HT-29 (cell line): ENCODE results near the gene SCN3A. TPM values are rescaled to one million over a fixed set of nuclear protein-coding genes. Genes with fewer than 3 reads are reported as not detected.

Experiments used
- DNase-seq: peaks from one replicate; pipeline ENCODE4 v3.0.0-alpha.2; 2015; ENCODE audit warnings: low spot score
- total RNA-seq: library from RNA; depleted of rRNA; stranded (reverse); fragments of >200 nt; shearing (Covaris generic); gene quantifications from 2 replicates; pipeline ENCODE4 v1.2.3, GENCODE V29; 2014; rRNA removed

The SCN3A gene
- 0.03 TPM in 1 of 2 replicates, not detected in the other for total RNA-seq

- peak; percentile 53 for DNase-seq
These were observed at the start of gene SCN3A for GRCh38 chr2:165203689-165204559. TSS of gene SCN3A (minus strand) at chr2:165204050. CDS start at chr2:165176394, 27,656 bp downstream.

DNA sequence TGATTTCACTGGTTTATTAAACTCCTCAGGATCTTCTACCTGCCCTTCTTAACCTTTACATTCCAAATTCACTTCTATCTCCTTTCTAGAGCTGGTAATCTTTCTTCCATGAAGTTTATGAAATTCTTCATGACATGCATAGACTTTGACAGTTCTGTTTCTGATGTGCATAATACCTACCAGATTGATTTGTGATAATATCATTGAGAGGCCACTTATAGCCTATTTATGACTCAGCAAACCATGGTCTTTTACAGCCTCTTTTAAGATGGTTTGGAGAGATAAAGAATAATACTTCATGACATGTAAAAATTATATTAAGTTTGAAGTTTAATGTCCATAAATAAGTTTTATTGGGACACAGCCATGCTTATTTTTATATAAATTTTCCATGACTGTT, 49.3 kb upstream of the SCN3A start:
- DNase-seq: peak; percentile 7

- peak; percentile 26 for DNase-seq
These were observed 47.5 kb upstream of the SCN3A start for GRCh38 chr2:165251366-165251765.

GRCh38 chr2:165248238-165248637, 44.4 kb upstream of the SCN3A start:
- no peak for DNase-seq

- no peak for DNase-seq
These were observed 41.4 kb upstream of the SCN3A start for GRCh38 chr2:165245081-165245793.

GRCh38 chr2:165240916-165241315, 37.1 kb upstream of the SCN3A start:
- DNase-seq: no peak

- DNase-seq: no peak
These were observed 36.1 kb upstream of the SCN3A start for GRCh38 chr2:165239856-165240515.

GRCh38 chr2:165239230-165239629, 35.4 kb upstream of the SCN3A start, which contains the start of gene SCN2A:
TSS of gene SCN2A (plus strand) at chr2:165239414. CDS start at chr2:165295824, 56,410 bp downstream.
- peak; percentile 77 for DNase-seq

DNA sequence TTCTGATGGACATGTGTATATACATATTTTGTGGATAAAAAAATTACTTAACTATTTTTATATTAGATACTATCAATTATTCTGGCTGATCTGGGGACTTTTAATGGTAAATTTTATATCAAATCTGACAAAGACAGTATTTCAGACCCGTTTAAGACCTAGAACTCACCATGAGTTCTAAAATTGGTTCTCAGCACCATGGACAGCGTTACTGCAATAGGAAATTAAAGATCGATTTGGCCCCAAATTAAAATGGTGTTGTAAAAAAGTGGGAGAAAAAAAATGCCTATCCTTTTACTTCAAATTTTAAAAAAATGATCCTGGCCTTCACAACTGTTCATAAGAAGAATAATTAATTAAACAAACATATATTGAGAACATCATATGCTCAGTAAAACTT, 34.4 kb upstream of the SCN3A start:
- peak; percentile 32 for DNase-seq

GRCh38 chr2:165237056-165237455, 33.2 kb upstream of the SCN3A start:
- DNase-seq: no peak

DNA sequence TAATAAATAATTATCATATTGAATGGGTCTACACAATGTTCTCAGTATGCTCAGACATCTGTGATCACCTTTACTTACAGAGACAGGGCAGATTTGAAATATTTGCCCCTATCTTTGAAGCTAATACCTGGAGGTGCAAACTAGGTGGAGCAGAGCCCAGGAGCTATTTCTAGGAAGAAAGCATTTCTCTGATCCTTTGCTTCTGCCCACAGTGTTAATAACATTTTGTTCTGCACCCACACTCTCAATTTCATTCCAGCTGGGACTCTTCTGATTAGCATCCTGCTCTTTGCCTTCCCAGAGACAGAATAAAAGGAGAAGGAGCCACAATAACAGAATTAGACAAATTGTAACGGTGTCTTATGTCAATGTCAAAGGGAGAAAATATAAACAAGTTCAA, 23.7 kb upstream of the SCN3A start:
- DNase-seq: no peak

- DNase-seq: no peak
These were observed 21.1 kb upstream of the SCN3A start for GRCh38 chr2:165224941-165225340.

DNA sequence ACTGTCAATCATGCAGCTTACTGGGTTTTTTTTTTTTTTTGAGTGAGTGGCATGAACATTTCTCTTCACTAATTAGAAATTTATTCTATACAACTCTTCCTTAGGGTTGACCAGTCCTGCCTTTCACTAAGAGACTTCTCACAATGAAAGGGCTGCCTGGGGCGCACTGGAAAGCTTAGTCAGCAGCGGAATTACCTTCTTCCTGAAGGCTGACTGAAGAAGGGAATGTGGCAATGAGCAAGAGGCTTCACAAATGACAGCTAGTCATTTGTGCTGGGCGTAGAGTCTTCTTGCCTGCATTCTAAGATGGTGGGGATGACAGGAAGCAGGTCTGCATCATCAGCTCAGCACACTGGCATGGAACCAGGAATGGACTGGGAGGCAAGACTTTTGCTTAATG, 15.6 kb upstream of the SCN3A start:
- no peak for DNase-seq

DNA sequence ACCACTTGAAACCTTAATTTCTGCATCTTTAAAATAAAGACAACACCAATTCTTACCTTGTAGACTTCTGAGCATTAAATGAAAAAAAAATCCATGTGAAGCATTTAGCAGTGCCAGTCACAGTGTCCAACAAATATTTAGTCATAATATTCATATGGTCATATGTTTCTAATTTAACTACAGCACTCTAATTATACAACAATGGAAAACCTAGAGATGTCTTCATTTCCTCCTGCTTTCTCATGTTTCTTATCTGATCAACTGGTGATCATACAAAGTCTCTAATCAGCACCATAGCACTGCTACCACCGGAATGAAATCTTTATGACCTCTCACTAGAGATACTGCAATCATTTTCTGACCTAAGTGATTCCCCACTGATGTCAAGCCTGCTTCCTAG, 10.2 kb upstream of the SCN3A start:
- DNase-seq: no peak

GRCh38 chr2:165208094-165208493, 4.2 kb upstream of the SCN3A start:
- DNase-seq: no peak

DNA sequence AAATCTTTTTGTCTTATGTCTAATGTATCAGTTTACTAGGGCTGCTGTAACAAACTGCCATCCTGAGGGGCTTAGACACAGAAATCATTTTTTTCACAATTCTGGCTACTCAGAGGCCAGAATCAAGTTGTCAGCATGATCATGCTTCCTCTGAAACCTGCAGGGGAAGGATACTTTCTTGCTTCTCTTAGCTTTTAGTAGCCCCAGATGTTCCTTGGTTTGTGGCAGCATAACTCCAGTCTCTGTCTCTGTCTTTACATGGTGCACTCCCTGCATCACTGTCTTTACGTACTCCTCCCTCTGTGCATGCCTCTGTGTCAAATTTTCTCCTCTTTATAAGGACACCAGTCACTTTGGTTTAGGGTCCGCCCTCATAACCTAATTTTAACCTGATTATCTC, 2.0 kb upstream of the SCN3A start:
- DNase-seq: no peak

DNA sequence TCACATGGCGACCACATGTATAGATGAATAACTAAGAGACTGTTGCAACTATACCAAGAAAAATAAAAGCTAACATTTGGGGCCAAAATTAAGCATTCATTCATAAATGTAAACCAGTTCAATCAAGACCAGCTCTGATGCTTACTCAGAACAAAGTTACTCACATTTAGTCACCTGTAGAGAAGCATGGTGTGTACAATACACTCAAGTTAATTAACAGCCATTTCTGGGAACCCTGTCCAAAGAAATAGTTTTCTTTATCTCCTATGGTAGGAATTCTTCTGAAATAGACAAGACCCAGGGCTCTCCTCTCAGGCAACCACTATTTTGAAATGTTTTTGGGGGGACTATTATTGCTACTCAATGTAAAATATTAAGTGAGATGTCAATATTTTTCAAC, 1.6 kb downstream of the SCN3A start:
- DNase-seq: no peak

GRCh38 chr2:165198181-165198580, 5.7 kb downstream of the SCN3A start:
- DNase-seq: no peak

- no peak for DNase-seq
These were observed 6.5 kb downstream of the SCN3A start for GRCh38 chr2:165197346-165197745.

DNA sequence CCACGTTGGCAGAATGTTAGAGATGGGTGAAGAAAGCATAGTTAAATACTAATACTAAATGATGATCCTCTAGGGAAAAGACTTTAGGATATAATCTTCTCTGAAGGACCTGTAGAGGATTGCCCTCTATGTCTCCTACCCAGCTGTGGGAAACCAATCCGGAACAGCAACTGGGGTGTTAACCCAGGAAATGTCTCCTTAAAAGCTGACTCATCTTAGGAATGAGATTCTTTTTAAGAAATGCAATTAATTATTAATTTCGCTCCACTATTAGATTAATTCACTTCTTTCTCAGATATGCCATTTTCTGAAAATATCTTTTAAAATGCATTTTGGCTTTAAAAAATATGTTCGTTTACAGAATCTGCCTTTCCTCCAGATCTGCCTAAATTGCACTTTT, 7.4 kb downstream of the SCN3A start:
- no peak for DNase-seq

DNA sequence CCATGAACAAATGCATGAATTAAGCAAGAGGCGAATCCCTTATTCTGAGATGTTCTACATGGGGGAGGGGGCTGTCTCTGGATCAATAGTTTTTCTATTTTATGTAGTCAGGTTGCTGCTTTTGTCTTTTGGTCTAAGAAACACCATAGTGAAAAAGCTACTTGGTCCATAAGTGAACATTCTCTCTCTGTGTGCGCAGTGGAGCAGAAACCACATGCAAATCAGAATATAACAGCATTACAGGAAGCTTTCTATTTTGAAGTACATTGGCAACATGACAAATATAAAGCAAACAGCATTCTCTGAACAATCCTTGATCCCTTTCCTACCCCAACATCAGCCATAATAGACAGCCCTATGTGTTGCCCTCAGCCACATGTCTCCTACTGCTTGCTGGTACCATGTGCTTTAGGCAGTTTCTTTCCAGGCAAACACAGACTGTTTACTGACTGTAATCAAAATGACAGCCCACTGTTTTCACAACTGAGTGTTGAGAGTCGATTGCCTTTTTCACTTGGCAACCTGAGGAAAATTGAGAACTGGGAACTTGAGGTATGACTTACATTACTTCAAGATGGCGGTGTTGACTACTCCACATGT, 10.6 kb downstream of the SCN3A start:
- no peak for DNase-seq

- DNase-seq: no peak
These were observed 11.1 kb downstream of the SCN3A start for GRCh38 chr2:165192729-165193128.
